C4-2B (cell line): Measurements from ENCODE around the gene TFDP1.
A peak's percentile ranks its signal among the peaks of the same experiment; 100 is the strongest.

Experiments
- H3K27ac ChIP-seq: fragments of 450-650 bp; 2 replicates; pipeline ENCODE4 v1.5.1; 2017
- CTCF ChIP-seq: fragments of 450-650 bp; conservative IDR thresholded peaks from 2 replicates; pipeline ENCODE4 v1.5.1; 2017; ENCODE audit warnings: mild to moderate bottlenecking
- ZFX ChIP-seq: fragments of 450-650 bp; IDR thresholded peaks from 2 replicates; pipeline ENCODE4 v1.6.1; 2017

The TFDP1 gene

GRCh38 chr13:113644800-113645199, 60.2 kb downstream of the TFDP1 start:
- no peak for TF ChIP-seq CTCF
- H3K27ac ChIP-seq, result no peak overlapping the region

GRCh38 chr13:113645329-113645728, 60.8 kb downstream of the TFDP1 start:
- TF ChIP-seq ZFX, result no peak
- TF ChIP-seq CTCF, result no peak
- H3K27ac ChIP-seq, result peak overlapping the region; percentile 47

GRCh38 chr13:113646376-113646775, 61.8 kb downstream of the TFDP1 start:
- TF ChIP-seq ZFX (no peak), CTCF (no peak)
- H3K27ac ChIP-seq, result peak overlapping the region; percentile 86

GRCh38 chr13:113646921-113647340, 62.4 kb downstream of the TFDP1 start:
- TF ChIP-seq CTCF (no peak), ZFX (no peak)
- peak overlapping the region; percentile 86 for H3K27ac ChIP-seq

- TF ChIP-seq ZFX (no peak), CTCF (no peak)
- peak overlapping the region; percentile 86 for H3K27ac ChIP-seq
These were observed 63.0 kb downstream of the TFDP1 start for GRCh38 chr13:113647351-113648215.

GRCh38 chr13:113648216-113648610, 63.7 kb downstream of the TFDP1 start:
- TF ChIP-seq ZFX (no peak), CTCF (no peak)
- peak overlapping the region; percentile 86 for H3K27ac ChIP-seq

GRCh38 chr13:113649212-113649611, 64.7 kb downstream of the TFDP1 start:
- no peak for TF ChIP-seq CTCF
- TF ChIP-seq ZFX, result no peak
- H3K27ac ChIP-seq, result no peak overlapping the region
